GM19324 (cell line): ENCODE data around the gene UBA6.
A peak's percentile ranks its signal among the peaks of the same experiment; 100 is the strongest.
"Not testable (repeated sequence)": the region's sequence is repeated elsewhere in the genome, so short reads cannot be mapped to it uniquely, and the experiment has no call there.

Experiments used
- ATAC-seq: cut with Tn5 transposase; IDR thresholded peaks from one replicate; pipeline ENCODE4 v1.9.1; 2021; ENCODE audit warnings: mild to moderate bottlenecking, moderate library complexity; ENCODE audit not compliant: unreplicated experiment, low FRiP score

Gene UBA6

GRCh38 chr4:67700738-67701516, at the start of gene UBA6:
Gene UBA6, minus strand, starts transcription at chr4:67701155. Its CDS starts 36 bp downstream, at chr4:67701119.
- peak; percentile 99 for ATAC-seq

GRCh38 chr4:67750691-67751090, 49.7 kb upstream of the UBA6 start:
- no peak for ATAC-seq

GRCh38 chr4:67749286-67749685, 48.3 kb upstream of the UBA6 start:
- no peak for ATAC-seq

GRCh38 chr4:67746797-67747495, 46.0 kb upstream of the UBA6 start:
- no peak for ATAC-seq

GRCh38 chr4:67744561-67745283, 43.8 kb upstream of the UBA6 start:
- no peak for ATAC-seq

- ATAC-seq: no peak
Observed at GRCh38 chr4:67743194-67743593, 42.2 kb upstream of the UBA6 start.

GRCh38 chr4:67736262-67736661, 35.3 kb upstream of the UBA6 start:
- no peak for ATAC-seq

GRCh38 chr4:67735325-67735724, 34.4 kb upstream of the UBA6 start:
- no peak for ATAC-seq

- not testable (repeated sequence) for ATAC-seq
Observed at GRCh38 chr4:67730511-67730910, 29.6 kb upstream of the UBA6 start.

GRCh38 chr4:67727124-67727850, 26.3 kb upstream of the UBA6 start:
- no peak for ATAC-seq

- no peak for ATAC-seq
Observed at GRCh38 chr4:67725981-67726380, 25.0 kb upstream of the UBA6 start.

GRCh38 chr4:67725132-67725531, 24.2 kb upstream of the UBA6 start:
- no peak for ATAC-seq

- ATAC-seq: no peak
Observed at GRCh38 chr4:67723949-67724348, 23.0 kb upstream of the UBA6 start.

- no peak for ATAC-seq
Observed at GRCh38 chr4:67723341-67723740, 22.4 kb upstream of the UBA6 start.

- no peak for ATAC-seq
Observed at GRCh38 chr4:67721770-67722597, 21.0 kb upstream of the UBA6 start.

- ATAC-seq: no peak
Observed at GRCh38 chr4:67721315-67721769, 20.4 kb upstream of the UBA6 start.

GRCh38 chr4:67719953-67720617, 19.1 kb upstream of the UBA6 start:
- no peak for ATAC-seq

GRCh38 chr4:67718848-67719247, 17.9 kb upstream of the UBA6 start:
- ATAC-seq: no peak

GRCh38 chr4:67717586-67717985, 16.6 kb upstream of the UBA6 start:
- ATAC-seq: no peak
